OCI-LY3 (cell line): ENCODE data around the gene HID1.

Source experiments
- H2AFZ ChIP-seq: fragments of 200-600, 300-600 bp; shearing (Covaris generic); 2 replicates; pipeline ENCODE4 v1.6.0; 2014; ENCODE audit warnings: antibody characterized with exemption, low read depth, low read length
- H3K27ac ChIP-seq: fragments of 200-600, 300-600 bp; sonication (generic); 2 replicates; pipeline ENCODE4 v1.5.1; 2014; ENCODE audit warnings: mild to moderate bottlenecking, low read length, moderate library complexity, mixed read lengths
- H3K27me3 ChIP-seq: fragments of 200-600, 300-600 bp; sonication (generic); 2 replicates; pipeline ENCODE4 v1.6.1; 2014; ENCODE audit warnings: low read depth, low read length, mixed read lengths
- H3K36me3 ChIP-seq: fragments of 200-600, 300-600 bp; sonication (generic); replicated peaks from 2 replicates; pipeline ENCODE3; 2014; ENCODE audit warnings: low read depth, low read length, mixed read lengths
- H3K4me1 ChIP-seq: fragments of 300-600, 200-600 bp; sonication (generic); 2 replicates; pipeline ENCODE4 v1.6.1; 2014; ENCODE audit warnings: low read length, mixed read lengths
- H3K4me2 ChIP-seq: fragments of 200-600, 300-600 bp; sonication (generic); 2 replicates; pipeline ENCODE4 v1.6.1; 2014; ENCODE audit warnings: low read length, mixed read lengths
- H3K4me3 ChIP-seq: fragments of 300-600, 200-600 bp; sonication (generic); 2 replicates; pipeline ENCODE4 v1.5.1; 2014; ENCODE audit warnings: antibody characterized with exemption, mild to moderate bottlenecking, low read length, moderate library complexity
- H3K79me2 ChIP-seq: fragments of 300-600, 200-600 bp; shearing (Covaris generic); 2 replicates; pipeline ENCODE4 v1.6.1; 2014; ENCODE audit warnings: mild to moderate bottlenecking, low read length, mixed read lengths
- H3K9ac ChIP-seq: fragments of 300-600, 200-600 bp; shearing (Covaris generic); 2 replicates; pipeline ENCODE4 v1.6.0; 2014; ENCODE audit warnings: mild to moderate bottlenecking, low read length, moderate library complexity
- H3K9me3 ChIP-seq: fragments of 200-600, 300-600 bp; shearing (Covaris generic); 2 replicates; pipeline ENCODE4 v1.6.1; 2014; ENCODE audit warnings: low read length, mixed read lengths; ENCODE audit not compliant: insufficient read depth
- H4K20me1 ChIP-seq: fragments of 200-600, 300-600 bp; sonication (generic); 2 replicates; pipeline ENCODE4 v1.6.1; 2016; ENCODE audit warnings: low read length, mixed read lengths; ENCODE audit not compliant: insufficient read depth
- CTCF ChIP-seq: fragments of 200-600, 300-600 bp; sonication (generic); IDR thresholded peaks from 2 replicates; pipeline ENCODE4 v1.5.1; 2014; ENCODE audit warnings: antibody characterized with exemption, low read length, low read depth
- EZH2phosphoT487 ChIP-seq: fragments of 200-600 bp; shearing (Covaris generic); IDR thresholded peaks from 2 replicates; pipeline ENCODE4 v1.6.1; 2018; ENCODE audit warnings: antibody characterized with exemption, mixed run types, low read depth

Gene HID1

GRCh38 chr17:75005291-75005690, 32.7 kb upstream of the HID1 start:
- Histone ChIP-seq H4K20me1 (no peaks in the 10 kb centered on the region), H3K27me3 (no peaks in the 10 kb centered on the region), H3K9ac (no peak overlapping the region), H3K4me3 (no peak overlapping the region), H3K27ac (no peak overlapping the region), H3K9me3 (no peaks in the 10 kb centered on the region), H3K4me2 (no peak overlapping the region), H3K79me2 (no peaks in the 10 kb centered on the region), H3K36me3 (no peaks in the 10 kb centered on the region), H3K4me1 (no peaks in the 10 kb centered on the region), H2AFZ (no peak overlapping the region)
- no peak for TF ChIP-seq EZH2phosphoT487
- no peak for TF ChIP-seq CTCF

- H3K4me1 ChIP-seq = no peaks in the 10 kb centered on the region
- no peak overlapping the region for H3K9ac ChIP-seq
- no peak for TF ChIP-seq EZH2phosphoT487
- TF ChIP-seq CTCF = no peak
Measured at GRCh38 chr17:75004371-75004770, 31.8 kb upstream of the HID1 start.

GRCh38 chr17:75003957-75004355, 31.4 kb upstream of the HID1 start:
- Histone ChIP-seq H3K9me3 (no peaks in the 10 kb centered on the region), H3K27ac (no peak overlapping the region), H4K20me1 (no peaks in the 10 kb centered on the region), H3K4me2 (no peak overlapping the region), H3K79me2 (no peaks in the 10 kb centered on the region), H3K36me3 (no peaks in the 10 kb centered on the region), H2AFZ (no peak overlapping the region), H3K9ac (no peak overlapping the region), H3K4me1 (no peaks in the 10 kb centered on the region), H3K4me3 (no peak overlapping the region), H3K27me3 (no peaks in the 10 kb centered on the region)
- no peak for TF ChIP-seq CTCF
- TF ChIP-seq EZH2phosphoT487 = no peak

More at GRCh38 chr17:75004371-75004770, 31.8 kb upstream of the HID1 start:
- Histone ChIP-seq H3K36me3 (no peaks in the 10 kb centered on the region), H3K27ac (no peak overlapping the region), H3K9me3 (no peaks in the 10 kb centered on the region), H3K27me3 (no peaks in the 10 kb centered on the region), H3K79me2 (no peaks in the 10 kb centered on the region), H4K20me1 (no peaks in the 10 kb centered on the region), H3K4me3 (no peak overlapping the region), H3K4me2 (no peak overlapping the region), H2AFZ (no peak overlapping the region)

GRCh38 chr17:75003070-75003956, 30.8 kb upstream of the HID1 start:
- H3K79me2 ChIP-seq = no peaks in the 10 kb centered on the region
- H3K36me3 ChIP-seq = no peaks in the 10 kb centered on the region
- H4K20me1 ChIP-seq = no peaks in the 10 kb centered on the region
- H3K4me1 ChIP-seq = no peaks in the 10 kb centered on the region
- no peaks in the 10 kb centered on the region for H3K9me3 ChIP-seq
- TF ChIP-seq CTCF (no peak), EZH2phosphoT487 (no peak)
- H3K4me3 ChIP-seq = no peak overlapping the region
- H2AFZ ChIP-seq = no peak overlapping the region
- H3K27ac ChIP-seq = no peak overlapping the region
- no peak overlapping the region for H3K9ac ChIP-seq
- H3K27me3 ChIP-seq = no peaks in the 10 kb centered on the region
- no peak overlapping the region for H3K4me2 ChIP-seq
